NCI-H2107 treated with DMSO at 0.1 percent for 48 hours (cell line): Measurements from ENCODE around the gene RNF4.
"Not testable (repeated sequence)": the region's sequence is repeated elsewhere in the genome, so short reads cannot be mapped to it uniquely, and the experiment has no call there.

Source experiments
- DNase-seq: peaks from one replicate; lab custom pipeline; 2025; ENCODE audit not compliant: unreplicated experiment; lab: John Stamatoyannopoulos, UW

The RNF4 gene

DNA sequence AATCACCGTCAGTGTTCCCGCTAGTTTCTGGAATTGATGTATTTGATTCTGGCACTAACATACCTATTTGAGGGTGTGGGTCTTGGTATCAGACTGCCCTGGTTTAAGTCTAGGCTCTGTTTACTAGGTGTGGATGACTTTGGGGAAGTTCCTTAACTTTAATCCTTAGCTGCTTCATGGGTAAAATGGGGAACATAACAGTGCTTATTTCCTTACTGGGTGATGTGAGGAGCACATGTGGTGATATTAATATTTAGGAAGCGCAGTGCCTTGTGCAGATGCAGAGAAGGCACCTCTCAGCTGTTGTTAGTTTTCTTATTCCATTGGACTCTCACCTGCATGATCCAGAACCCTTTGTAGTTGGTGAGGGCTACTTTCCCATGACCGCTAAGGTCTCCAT is 17.1 kb downstream of the RNF4 start:
- DNase-seq, result no peak

DNA sequence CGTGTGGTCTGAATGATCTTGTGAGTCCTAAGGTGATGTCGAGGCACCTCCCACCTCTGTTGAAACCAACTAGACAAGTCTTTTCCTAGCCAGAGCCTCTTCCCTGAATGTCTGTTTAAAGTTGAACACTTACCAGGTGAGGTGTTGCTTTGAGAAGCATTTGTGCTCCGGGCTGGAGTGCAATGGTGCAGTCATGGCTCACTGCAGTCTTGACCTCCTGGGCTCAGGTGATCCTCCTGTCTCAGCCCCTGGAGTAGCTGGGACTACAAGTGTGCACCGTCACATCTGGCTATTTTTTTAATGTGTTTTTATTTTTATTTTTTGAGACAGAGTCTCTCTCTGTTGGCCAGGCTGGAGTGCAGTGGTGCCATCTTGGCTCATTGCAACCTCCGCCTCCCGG is 18.1 kb downstream of the RNF4 start:
- no peak for DNase-seq

DNA sequence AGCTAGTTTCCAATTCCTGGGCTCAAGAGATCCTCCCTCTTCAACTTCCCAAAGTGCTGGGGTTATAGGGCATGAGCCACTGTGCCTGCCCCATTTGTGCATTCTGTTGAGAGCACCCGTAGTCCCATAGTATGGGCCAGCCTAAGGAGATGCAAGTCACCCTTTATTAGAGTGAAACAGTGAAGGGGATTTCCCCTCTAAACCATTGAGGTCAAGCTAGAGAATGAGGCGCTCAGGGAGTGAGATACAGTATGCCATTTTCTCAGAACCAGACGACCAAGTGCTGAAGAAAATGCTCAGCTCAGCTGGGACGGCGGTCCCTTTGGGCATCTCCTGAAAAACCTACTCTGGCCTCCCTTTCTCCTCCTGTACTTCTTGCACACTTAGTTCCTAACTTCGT is 18.7 kb downstream of the RNF4 start:
- DNase-seq, result no peak

DNA sequence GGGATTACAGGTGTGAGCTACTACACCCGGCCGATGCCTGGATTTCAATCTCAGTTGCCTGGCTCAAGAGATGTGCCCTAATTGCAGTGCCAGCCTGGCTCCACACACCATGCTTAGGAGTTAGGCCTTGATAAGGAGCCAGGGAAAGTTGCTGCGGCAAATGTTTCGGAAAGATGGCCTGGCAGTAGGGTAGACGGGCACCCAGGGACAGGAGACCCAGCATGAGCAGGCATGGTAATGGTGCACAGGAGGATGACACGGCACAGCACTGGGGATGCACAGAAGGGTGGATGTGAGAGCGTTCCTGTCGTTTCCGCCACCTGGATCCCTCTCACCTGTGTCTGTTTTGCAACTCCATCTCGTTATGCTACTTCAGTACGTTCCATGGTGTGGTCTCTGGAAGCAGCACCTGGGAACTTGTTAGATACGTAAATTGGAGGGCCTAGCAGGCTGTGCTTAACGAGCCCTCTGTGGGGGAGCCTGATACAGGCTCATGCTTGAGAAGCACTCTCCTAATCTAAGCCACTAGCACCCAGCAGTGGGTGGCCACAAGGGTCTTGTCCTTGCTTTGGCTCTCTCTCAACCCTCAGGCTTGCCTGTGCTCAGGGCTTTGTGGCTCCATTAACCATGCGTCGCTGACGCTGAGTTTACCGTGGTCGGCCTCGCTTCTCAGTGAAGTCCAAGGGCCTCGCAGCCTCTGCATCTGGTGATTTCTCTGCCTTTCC is 20.3 kb downstream of the RNF4 start:
- no peak for DNase-seq

DNA sequence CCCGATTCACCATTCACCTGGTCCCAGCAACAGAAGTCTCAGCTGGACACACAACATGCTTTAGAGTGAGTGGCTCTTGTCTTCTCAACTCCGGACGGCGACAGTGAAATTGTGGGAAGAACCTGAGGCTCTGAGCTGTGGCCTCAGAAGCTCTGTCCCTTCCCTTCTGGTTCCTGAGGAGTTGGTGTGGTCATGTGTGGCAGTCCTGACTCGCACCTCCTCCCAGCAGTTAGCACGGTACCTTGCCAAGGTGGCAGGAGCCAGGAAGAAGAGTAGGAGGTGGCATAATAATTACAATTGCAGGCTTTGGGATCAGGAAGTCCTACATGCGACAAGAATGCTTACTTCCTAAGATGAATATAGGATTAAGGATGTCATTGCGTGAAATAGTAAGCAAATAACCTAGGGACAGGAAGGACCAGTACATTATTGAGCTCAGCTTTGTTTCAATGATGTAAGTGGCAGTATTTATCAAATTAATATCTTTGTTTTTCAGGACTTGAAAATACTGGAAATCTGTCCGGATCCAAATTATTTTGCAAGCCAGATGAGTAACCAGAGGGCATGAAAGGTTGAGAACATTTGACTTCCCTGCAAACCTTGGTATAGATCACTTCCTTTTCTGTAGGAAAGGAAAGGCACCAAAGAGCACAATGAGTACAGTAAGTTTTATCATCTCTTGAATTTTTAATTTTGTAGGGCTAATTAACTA is 21.1 kb downstream of the RNF4 start:
- DNase-seq, result no peak

DNA sequence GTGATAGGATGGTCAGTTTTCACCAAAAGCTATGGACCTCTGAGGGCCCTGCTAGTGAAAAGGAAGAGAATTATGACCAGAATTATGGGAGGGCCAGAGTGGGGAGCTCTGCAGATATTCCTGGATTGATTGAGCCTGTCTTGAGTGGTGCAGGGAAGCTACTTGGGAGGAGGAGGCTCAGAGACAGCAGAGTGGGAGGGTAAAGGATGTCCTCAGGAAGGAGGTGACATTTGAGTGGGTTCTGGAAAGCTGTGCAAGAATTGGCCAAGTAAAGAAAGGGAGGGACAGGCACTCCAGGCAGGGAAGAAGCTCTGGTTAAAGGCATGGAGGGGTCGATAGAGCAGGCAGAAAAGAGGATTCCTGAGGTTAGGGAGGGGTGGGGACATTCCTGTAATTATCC is 24.1 kb downstream of the RNF4 start:
- DNase-seq, result no peak

DNA sequence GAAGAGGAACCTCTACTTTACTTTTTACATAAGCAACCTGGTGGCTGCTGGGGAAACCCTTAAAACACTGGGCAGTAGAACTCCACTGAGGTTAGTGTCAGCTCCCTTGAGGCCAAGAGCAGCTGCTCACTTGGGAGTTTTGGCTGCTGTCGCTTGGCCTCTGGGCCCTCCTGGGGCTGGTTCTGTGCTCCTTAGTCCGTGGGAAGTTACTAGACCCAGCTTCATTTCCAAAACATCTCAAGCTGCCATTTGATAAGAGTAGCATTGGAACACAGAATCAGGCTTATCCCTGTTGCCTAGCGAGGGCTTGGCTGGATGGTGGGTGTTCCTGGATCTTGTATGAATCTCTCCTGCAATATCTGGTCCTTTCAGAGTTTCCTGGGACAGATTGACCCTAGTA is 26.1 kb downstream of the RNF4 start:
- DNase-seq, result no peak

DNA sequence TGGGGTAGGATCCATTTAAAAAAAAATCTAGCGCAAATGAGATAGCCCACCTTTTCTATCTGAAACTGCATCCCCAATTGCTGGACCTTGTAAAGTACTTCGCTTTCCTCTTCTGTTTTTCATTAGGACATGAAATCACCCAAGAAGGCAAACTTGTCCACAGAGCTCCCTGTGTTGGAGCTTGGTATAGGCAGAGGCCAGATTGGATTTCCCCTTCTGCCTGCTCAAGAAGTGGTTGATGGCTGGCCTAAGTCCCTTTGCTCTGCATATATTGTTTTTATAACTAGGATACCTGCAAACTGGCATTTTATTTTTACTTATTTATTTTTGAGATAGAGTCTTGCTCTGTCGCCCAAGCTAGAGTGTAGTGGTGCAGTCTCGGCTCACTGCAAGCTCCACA is 28.4 kb downstream of the RNF4 start:
- no peak for DNase-seq

DNA sequence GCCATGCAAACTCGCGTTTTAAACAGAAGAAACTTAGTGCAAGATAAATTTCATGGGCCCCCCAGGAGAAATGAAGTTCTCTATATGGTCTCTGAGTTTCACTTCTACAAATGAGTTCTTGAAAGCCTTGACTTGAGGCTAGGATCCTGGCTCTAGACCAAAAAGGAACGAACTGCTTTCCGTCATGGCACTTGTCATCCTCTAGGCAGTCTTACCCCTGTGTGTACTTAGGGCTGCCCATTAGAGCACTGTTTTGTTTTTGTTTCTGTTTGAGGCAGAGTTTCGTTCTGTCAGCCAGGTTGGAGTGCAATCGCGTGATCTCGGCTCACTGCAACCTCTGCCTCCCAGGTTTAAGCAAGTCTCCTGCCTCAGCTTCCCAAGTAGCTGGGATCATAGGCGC is 29.0 kb downstream of the RNF4 start:
- DNase-seq, result no peak

DNA sequence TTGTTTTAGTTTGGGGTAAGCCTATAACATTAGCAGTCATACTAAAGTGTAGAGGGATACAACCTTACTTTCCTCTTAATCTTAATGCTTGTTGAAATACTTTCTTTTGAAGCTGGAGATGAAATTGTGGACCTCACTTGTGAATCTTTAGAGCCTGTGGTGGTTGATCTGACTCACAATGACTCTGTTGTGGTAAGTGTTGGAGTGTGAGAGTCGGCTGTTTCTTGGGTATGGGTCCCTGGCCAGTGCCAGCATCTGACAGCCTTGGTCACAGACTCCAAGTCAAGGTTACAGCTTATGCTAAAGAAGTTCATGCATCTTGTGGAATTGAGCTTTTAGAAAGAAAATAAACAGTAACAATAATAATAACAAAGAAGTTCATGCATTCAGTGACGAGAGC is 31.6 kb downstream of the RNF4 start:
- DNase-seq, result no peak

DNA sequence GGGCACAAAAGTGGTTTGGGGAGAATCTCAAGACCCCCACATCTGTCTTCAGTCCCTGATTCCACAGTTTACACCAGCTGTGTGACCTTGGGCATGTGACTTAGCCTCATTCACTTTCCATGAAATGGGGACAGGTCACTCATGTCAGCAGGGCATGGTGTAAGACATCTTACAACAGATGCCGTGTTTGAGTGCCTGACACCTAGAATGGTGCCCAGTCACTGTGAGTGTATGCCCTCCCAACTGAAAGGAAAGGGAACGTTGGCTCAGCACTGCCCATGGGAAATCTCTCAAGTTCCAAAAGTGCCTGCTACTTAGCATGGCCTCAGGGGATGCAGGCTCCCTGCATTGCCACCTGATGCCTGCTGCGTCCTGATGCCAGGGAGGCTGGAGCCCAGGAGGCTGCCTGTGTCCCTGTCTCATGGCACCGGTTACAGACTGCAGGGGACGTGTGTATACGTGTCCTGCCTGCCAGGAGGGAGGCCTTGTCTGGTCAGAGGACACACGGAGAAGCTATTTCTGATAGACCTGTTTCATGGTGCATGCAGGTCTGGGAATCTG is 32.2 kb downstream of the RNF4 start:
- DNase-seq, result no peak

DNA sequence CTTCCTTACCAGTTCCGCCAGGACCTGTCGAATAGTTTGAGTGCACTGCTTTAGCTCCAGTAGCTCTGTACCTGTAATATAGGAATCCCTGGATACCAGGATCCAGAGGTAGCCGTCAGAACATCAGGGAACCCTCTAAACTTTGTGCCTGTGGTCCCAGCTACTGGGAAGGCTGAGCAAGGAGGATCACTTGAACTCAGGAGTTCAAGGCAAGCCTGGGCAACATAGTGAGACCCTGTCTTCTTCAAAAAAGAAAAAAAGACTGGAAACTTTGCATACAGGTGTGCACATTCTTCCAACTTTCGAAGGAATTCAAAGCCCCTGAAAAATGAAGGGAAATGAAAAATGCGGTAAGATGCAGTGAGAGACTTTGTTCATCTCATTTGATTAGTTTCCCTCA is 34.9 kb downstream of the RNF4 start:
- no peak for DNase-seq

DNA sequence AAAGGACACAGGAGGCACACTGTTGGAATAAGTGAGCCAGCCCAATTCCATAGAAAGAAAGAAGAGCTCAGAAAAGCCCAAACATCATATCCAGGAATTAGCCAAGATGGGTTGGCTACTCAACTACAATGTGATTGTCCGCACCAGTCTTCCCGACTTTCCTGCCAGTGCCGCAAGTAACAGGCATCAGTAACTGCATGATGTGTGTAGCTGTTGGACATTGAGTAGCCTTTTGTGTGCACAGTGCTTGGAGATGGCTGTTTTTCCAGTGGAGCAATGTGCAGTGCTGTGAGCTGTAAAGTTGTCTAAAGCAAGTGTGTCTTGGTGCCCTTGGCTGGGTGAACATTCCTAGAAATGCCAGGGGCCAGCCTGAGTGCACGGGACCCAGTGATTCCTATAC is 38.4 kb downstream of the RNF4 start:
- no peak for DNase-seq

DNA sequence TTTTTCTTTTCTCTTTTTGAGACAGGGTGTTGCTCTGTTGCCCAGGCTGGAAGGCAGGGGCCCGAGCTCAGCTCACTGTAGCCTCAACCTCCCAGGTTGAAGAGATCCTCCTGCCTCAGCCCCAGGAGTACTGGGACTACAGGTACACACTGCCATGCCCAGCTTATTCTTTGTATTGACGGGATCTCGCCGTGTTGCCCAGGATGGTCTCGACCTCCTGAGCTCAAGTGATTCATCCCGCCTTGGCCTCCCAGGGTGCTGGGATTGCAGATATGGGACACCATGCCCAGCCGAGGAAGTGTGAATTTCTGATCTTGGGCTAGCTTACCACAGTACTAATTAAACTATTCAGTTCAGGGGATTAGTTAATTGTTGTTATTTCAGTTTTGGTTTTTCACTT is 38.9 kb downstream of the RNF4 start:
- no peak for DNase-seq

DNA sequence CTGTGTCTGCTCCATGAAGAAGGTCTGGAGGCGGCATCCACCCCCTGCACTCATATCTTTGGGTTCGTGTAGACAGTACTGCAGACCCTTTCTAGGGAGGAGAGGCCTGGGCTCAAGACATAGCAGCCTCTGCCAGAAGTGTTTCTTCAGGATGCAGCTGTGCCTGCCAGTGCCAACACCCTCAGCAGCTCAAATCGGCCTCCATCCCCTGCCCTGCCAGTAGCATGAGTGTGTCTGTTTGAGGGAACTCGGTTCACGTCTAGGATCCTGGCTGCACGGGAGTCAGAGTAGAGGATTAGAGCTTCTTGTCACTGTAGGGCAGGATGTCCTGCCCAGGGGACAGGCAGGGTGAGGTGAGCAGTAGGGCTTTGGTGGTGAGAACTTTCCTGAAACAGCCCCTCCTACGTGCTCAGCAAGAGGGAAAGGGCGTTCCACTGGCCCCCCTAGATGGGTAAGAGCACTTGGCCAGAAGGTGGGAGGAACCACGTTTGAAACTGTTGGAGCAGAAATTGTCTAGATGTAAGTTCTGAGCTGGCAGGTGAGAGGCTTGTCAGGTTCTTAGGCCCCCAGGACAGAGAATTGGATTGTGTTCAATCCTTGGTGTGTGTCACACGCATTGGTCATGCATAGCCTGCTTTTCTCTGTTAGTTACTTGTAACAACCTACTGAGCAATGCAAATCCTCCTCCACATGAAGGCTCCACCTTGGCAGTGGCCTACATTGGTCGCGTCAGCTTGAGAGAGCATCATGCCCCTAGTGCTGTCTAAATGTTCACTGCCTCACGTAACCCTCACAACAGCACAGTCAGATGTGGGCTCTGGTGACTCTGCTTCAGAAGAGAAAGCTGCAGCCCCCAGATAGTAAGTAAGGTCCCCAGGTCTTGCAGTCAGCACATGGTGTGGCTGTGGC is 41.7 kb downstream of the RNF4 start:
- DNase-seq, result no peak

DNA sequence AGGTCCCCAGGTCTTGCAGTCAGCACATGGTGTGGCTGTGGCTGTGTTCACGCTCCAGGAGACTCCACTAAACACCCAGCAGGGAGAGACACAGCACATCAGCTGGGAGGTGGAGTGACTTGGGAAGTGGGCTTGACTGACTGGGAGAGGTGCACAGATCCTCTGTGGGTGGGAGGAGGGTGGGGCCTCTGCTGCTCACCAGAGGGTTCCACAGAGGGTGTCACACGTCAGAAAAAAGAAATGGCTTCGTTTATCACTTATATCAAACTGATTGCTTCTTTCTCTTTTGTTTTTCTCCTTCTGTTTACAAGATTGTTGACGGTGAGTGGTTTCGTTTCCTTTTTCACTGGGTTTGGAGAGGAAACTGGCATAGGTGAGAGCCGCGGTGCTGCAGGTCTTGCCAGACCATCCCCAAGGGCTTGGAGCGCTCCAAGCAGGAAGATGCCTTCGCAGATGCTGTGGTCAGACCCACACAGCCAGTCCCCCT is 42.8 kb downstream of the RNF4 start:
- DNase-seq, result no peak

DNA sequence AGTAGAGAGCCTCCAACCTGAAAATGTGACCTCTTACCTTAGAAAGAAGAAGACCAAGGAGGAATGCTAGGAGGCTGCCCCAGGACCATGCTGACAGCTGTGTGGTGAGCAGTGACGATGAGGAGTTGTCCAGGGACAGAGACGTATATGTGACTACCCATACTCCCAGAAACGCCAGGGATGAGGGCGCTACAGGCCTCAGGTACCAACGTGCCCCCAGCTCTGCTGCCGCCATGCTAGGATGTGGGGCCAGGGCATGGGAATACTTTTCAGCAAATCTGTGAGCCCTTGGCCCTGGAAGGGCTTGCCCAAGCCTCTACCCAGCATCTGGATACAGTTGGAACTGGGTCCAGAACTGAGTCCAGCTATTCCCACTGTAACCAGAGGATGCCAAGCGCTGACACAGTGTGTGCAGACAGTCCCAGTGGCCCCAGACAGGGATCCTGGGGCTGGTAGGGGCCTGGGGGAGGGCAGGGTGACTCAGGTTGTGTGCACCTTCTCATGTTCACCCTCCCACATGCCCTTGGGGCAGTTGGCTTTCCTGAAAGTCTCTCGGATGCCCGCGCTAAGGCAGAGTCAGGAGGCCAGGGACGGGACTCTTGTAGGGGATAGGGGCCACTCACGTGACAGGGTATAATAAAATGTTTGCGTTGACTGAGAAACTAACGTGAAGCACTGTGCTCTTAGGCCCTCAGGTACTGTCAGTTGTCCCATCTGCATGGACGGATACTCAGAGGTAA is 43.7 kb downstream of the RNF4 start:
- DNase-seq, result no peak

DNA sequence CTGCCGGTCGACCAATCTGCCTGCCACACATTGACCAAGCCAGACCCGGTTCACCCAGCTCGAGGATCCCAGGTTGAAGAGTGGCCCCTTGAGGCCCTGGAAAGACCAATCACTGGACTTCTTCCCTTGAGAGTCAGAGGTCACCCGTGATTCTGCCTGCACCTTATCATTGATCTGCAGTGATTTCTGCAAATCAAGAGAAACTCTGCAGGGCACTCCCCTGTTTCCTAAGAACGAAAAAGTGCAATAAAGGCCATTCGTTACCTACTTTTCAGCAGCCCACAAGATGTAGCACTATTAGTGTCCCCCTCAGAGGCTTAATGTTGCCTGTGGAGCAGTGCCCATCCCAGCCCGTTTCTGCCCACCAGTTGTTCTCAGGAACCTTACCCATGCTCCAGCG is 45.3 kb downstream of the RNF4 start:
- not testable (repeated sequence) for DNase-seq

DNA sequence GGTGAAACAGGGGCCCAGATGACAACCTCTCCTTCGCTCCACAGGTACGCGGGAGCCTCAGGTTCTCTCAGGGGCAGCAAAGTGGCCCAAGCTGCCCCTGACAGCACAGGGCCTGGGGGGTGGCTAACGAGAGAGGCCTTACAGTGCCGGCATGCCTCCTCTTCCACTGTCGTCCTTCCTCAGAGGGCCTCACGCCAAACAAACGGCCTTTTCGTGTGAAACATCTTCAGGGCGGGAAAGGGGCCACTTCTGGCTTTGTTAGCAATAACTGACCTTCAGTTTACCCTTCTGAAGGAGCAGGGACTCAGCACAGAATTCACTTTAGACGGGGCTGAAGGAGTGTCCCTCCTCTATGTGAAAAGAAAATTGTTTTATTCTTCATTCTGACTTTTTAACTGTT is 46.0 kb downstream of the RNF4 start:
- DNase-seq, result not testable (repeated sequence)

DNA sequence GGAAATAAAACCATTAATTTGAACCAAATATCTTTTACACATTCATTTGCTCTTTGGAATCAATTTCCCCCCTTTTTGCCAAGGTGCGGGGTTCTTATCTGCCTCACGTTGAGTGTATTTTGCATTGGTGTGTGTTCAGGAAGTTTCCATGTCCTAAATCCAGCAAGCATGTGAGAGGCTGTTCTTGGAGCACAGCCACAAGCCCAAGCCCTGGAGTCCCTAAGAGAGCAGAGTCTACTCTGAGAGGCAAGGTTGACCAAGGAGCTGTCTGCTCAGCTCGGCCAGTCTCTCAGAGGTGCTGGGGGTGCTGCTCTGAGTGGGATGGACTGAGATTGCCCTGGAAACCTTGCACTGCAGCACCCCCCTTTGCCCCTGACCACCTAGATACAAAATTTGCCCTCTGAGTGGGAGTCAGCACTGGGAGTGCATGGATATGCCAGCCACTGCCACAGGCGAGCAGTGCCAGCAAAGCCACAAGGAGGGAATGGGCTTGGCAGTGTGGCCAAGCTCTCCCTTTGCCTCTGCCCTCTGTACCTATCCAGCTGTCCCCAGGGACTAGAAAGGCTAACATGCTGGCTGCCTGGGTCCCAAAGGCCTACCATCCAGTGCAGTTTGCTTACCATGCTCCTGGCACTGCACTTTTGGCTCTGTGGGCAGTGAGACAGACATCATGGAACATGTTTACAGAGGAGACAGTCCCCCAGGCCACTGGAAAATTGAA is 47.1 kb downstream of the RNF4 start:
- no peak for DNase-seq
